ENCODE data around the gene AKR1B1. TPM values are rescaled to one million over a fixed set of nuclear protein-coding genes. Genes with fewer than 3 reads are reported as not detected.

Gene AKR1B1
- total RNA-seq, 1 experiment from 2014 or later: 139 TPM

- CTCF ChIA-PET: interaction anchor here (4.0 kb wide), 1 partner anchor 12 kb away, joined by 22 read pairs; no protein-coding TSS in a partner anchor
- Mint-ChIP-seq H3K36me3 (ENCODE audit: insufficient read depth, unreplicated experiment) (peaks cover 23% of the 10 kb centered on the region), H3K27me3 (ENCODE audit: unreplicated experiment) (no peaks in the 10 kb centered on the region), H3K4me3 (ENCODE audit: low read depth, unreplicated experiment) (no peak overlapping the region), H3K4me1 (ENCODE audit: low read depth, unreplicated experiment) (peaks cover 21% of the 10 kb centered on the region), H3K27ac (ENCODE audit: unreplicated experiment) (no peak overlapping the region), H3K9me3 (ENCODE audit: low read depth, unreplicated experiment) (no peaks in the 10 kb centered on the region)
- intact Hi-C loops (cut with micrococcal nuclease; ENCODE audit: unreplicated experiment): no loop called here
- BruUV-seq (replicated peaks): no TSS peak
- no peak for TF ChIP-seq CTCF (IDR thresholded peaks at IDR 0.05; ENCODE audit: unreplicated experiment)
- no peak for DNase-seq
These were observed 14.0 kb downstream of the AKR1B1 start for GRCh38 chr7:134444961-134445315.

GRCh38 chr7:134444198-134444960 lies 14.5 kb downstream of the AKR1B1 start:
- peaks cover 23% of the 10 kb centered on the region for H3K36me3 Mint-ChIP-seq (ENCODE audit: insufficient read depth, unreplicated experiment)
- BruUV-seq (replicated peaks): no TSS peak
- no peak for DNase-seq
- H3K27ac Mint-ChIP-seq (ENCODE audit: unreplicated experiment): no peak overlapping the region
- CTCF ChIA-PET: interaction anchor here (4.0 kb wide), 1 partner anchor 12 kb away, joined by 22 read pairs; no protein-coding TSS in a partner anchor
- H3K9me3 Mint-ChIP-seq (ENCODE audit: low read depth, unreplicated experiment): no peaks in the 10 kb centered on the region
- H3K4me3 Mint-ChIP-seq (ENCODE audit: low read depth, unreplicated experiment): no peak overlapping the region
- intact Hi-C loops (cut with micrococcal nuclease; ENCODE audit: unreplicated experiment): no loop called here
- no peaks in the 10 kb centered on the region for H3K27me3 Mint-ChIP-seq (ENCODE audit: unreplicated experiment)
- H3K4me1 Mint-ChIP-seq (ENCODE audit: low read depth, unreplicated experiment): peaks cover 17% of the 10 kb centered on the region
- TF ChIP-seq CTCF (IDR thresholded peaks at IDR 0.05; ENCODE audit: unreplicated experiment): no peak

GRCh38 chr7:134443396-134444070 lies 15.4 kb downstream of the AKR1B1 start:
- Mint-ChIP-seq H3K27me3 (ENCODE audit: unreplicated experiment) (no peaks in the 10 kb centered on the region), H3K9me3 (ENCODE audit: low read depth, unreplicated experiment) (peaks cover 2% of the 10 kb centered on the region), H3K36me3 (ENCODE audit: insufficient read depth, unreplicated experiment) (peaks cover 17% of the 10 kb centered on the region), H3K27ac (ENCODE audit: unreplicated experiment) (no peak overlapping the region), H3K4me3 (ENCODE audit: low read depth, unreplicated experiment) (no peak overlapping the region), H3K4me1 (ENCODE audit: low read depth, unreplicated experiment) (peaks cover 9% of the 10 kb centered on the region)
- TF ChIP-seq CTCF (IDR thresholded peaks at IDR 0.05; ENCODE audit: unreplicated experiment): no peak
- no TSS peak for BruUV-seq (replicated peaks)
- CTCF ChIA-PET: interaction anchor here (4.0 kb wide), 1 partner anchor 11 kb away, joined by 22 read pairs; no protein-coding TSS in a partner anchor
- intact Hi-C loops (cut with micrococcal nuclease; ENCODE audit: unreplicated experiment): no loop called here
- DNase-seq: no peak

GRCh38 chr7:134442441-134443220 lies 16.3 kb downstream of the AKR1B1 start:
- no peak for DNase-seq
- no peak overlapping the region for H3K27ac Mint-ChIP-seq (ENCODE audit: unreplicated experiment)
- no peak overlapping the region for H3K4me3 Mint-ChIP-seq (ENCODE audit: low read depth, unreplicated experiment)
- H3K27me3 Mint-ChIP-seq (ENCODE audit: unreplicated experiment): no peaks in the 10 kb centered on the region
- TF ChIP-seq CTCF (IDR thresholded peaks at IDR 0.05; ENCODE audit: unreplicated experiment): no peak
- intact Hi-C loops (cut with micrococcal nuclease; ENCODE audit: unreplicated experiment): no loop called here
- H3K36me3 Mint-ChIP-seq (ENCODE audit: insufficient read depth, unreplicated experiment): peaks cover 17% of the 10 kb centered on the region
- H3K9me3 Mint-ChIP-seq (ENCODE audit: low read depth, unreplicated experiment): peaks cover 2% of the 10 kb centered on the region
- no peaks in the 10 kb centered on the region for H3K4me1 Mint-ChIP-seq (ENCODE audit: low read depth, unreplicated experiment)
- CTCF ChIA-PET: interaction anchor here (4.0 kb wide), 1 partner anchor 10 kb away, joined by 22 read pairs; no protein-coding TSS in a partner anchor
- no TSS peak for BruUV-seq (replicated peaks)

Measured in Calu3 (cell line).